Activated CD8-positive, alpha-beta memory T cell treated with anti-CD3 and anti-CD28 coated beads, Interleukin-2, amount 50 U/mL, for 24 hours (primary cell): Measurements from ENCODE around the gene DUSP5.
"Not testable (repeated sequence)": the region's sequence is repeated elsewhere in the genome, so short reads cannot be mapped to it uniquely, and the experiment has no call there.

Experiments used
- DNase-seq: peaks from one replicate; pipeline ENCODE4 v3.0.0-alpha.2; 2020; ENCODE audit errors: extremely low read depth

DUSP5 gene

GRCh38 chr10:110497438-110498086 is at the start of gene DUSP5:
Gene DUSP5, plus strand, starts transcription at chr10:110497907. Its CDS starts 215 bp downstream, at chr10:110498122.
- DNase-seq: peak; percentile 81

DNA sequence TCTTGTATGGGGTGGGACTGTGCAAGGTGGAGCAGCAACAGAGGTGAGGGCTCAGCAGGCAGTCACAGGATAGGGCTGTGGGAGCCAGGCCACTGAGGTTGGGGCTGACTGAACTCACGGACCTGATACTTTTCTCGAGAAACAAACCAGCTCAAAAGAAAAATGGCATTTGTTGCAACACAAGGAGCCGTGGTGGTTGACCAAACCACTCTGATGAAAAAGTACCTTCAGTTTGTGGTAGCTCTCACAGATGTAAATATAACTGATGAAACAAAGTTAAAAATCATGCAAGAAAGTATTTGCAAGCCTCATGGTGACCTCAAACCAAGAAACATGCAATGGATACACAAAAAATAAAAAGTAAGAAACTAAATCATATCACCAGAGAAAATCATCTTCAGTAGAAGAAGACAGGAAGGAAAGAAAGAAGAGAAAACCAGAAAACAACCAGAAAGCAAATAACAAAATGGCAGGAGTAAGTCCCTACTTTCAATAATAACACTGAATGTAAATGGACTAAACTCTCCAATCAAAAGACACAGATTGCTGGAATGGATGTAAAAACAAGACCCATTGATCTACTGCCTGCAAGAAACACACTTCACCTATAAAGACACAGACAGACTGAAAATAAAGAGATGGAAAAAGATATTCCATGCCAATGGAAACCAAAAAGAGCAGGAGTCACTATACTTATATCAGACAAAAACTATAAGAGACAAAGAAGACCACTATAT is 48.9 kb upstream of the DUSP5 start:
- no peak for DNase-seq

DNA sequence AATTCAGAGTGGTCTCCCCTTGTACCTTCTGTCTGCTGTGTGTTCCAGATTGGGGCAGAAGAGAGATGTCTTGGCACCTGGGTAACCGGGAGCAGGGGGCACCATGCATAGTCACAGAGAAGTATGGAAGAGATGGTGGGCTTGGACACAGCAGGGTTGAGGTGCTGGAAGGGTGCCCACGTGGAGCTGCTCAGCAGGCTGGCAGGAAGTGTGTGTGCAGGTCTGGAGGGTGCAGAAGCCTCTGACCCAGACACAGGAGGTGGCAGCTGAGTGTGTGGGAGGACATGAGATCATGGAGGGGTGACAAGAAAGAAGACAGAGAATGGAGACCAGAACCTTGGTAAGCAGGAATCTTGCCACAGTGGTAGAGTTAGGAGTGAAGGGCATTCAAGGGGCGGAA is 42.3 kb upstream of the DUSP5 start:
- no peak for DNase-seq

DNA sequence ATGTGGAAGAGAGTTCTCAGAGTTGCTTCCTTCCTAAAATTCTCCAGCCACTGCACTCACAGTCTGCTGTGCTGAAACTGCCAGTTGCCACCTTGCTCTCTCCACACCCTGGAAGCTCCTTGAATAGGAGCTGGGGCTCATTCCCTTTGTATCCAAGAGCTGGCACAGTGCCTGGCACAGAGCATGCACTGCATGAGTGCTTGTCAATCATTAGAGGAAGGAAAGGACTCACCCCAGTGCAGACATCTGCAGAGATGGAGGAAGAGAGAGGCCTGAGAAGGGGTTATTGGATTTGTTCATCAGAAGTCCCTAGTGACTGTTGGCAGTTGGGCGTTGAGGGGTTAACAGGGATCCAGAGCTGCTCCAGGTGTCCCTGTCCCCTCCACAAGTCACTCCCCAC is 41.7 kb upstream of the DUSP5 start:
- no peak for DNase-seq

DNA sequence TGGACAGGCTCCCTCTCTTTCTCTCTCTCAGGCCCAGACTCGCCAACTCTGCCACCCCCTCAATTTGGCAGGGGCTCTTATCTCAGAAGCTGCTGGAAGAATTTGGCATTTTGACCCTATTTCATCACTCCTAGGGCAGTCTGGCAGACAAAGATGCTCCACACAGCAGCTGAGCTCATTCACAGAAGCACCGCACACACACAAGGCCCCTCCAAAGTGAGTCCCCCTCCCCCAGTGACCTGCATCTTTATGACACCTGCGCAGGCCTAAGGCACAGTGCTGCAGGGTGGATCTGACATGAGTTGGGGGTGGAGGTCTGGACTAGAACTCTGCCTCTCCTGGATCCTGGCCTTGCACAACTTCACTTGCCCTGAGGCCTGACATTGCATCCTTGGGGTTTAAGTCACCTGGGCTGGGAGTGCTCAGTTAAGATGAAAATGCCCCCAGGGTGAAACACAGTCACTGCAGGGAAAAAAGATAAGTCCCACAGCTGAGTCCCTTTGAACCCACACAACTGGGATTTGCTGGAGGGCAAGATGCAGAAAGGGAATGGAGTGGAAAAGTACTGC is 41.1 kb upstream of the DUSP5 start:
- no peak for DNase-seq

- DNase-seq: no peak
Observed at GRCh38 chr10:110457851-110458250, 39.9 kb upstream of the DUSP5 start.

- DNase-seq: no peak
Observed at GRCh38 chr10:110458266-110458920, 39.3 kb upstream of the DUSP5 start.

DNA sequence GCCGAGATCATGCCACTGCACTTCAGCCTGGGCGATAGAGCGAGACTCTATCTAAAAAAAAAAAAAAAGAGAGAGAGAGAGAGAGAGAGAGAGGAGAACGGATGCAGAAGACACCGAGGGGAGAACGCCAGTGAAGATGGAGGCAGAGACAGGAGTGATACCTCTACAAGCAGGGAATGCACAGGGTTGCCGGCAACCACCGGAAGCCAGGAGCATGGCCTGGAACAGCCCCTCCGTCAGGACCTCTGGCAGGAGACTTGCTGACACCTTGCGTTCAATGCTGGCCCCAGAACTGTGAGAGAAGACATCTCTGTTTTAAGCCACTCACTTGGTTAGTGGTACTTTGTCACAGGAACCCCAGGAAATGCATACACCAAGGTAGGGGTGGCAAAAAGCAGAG is 38.1 kb upstream of the DUSP5 start:
- no peak for DNase-seq

DNA sequence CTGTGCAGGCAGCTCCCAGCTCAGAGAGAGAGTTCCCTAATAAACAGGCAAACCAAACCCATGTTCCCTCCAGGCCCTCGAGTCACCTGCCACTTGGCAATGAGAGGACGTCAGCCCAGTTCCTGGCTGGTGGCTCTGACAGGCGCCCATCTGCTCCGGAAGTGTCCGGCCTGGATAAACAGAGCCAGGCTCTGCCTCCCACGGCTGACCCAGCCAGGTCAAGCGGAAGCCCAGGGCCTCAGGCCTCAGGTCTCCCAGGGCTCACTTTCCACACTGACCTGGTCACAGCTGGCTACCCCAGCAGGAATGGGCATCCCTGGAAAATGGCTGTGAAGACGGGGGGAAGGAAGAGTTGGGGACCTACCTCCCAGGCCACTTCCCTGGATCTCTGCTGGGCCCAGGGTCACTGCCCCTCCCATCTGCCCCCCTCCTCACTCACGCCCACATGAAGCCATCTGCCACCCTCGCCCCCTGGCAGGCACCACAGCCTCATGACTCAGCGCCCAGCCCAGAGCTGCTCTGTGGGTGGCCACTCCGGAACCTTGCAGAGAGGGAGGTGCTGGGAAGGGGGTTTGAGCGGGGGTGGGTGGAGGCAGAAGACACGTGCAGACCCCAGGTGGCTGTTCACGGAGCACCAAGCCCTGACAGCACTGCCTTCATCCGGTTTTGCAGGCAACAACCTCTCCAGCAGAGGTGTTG is 37.4 kb upstream of the DUSP5 start:
- DNase-seq: peak; percentile 9

DNA sequence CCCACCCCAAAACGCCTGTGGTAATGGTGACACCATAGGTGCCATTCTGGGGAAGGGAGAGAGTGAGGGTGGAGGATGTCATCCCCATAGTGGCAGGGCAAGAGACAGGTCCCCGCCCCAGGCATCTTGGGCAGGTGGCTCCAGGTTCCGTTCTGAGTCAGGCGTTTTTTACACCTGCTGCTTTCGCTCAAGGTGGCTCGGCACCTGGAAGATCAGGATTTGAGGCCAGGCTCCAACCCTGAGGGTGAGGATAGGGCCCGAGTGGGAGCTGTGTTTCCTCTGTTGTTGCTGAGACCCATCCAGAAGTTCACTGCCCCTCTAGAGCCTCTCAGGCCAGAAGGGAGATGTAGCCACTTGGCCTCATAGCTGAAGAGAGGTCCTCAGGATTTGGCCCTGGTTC is 36.6 kb upstream of the DUSP5 start:
- no peak for DNase-seq

DNA sequence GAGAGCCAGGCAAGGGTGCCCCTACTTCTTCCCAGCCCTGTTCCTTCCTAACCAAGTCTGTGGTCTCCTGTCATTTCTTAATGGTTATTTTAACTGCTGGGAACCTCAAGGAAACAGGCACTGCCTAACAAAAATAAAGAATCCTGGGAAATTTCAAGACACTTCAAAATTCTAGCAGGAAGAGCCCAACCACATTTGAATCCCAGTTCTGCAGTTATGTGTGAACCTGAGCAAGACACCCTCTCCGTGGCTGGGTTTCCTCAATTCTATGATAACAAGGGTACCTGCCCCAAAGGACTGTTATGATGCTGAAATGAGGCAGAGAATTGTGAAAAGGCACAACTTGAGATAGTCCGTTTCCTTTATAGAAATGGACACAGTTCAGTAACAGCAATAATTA is 36.2 kb upstream of the DUSP5 start:
- DNase-seq: no peak

DNA sequence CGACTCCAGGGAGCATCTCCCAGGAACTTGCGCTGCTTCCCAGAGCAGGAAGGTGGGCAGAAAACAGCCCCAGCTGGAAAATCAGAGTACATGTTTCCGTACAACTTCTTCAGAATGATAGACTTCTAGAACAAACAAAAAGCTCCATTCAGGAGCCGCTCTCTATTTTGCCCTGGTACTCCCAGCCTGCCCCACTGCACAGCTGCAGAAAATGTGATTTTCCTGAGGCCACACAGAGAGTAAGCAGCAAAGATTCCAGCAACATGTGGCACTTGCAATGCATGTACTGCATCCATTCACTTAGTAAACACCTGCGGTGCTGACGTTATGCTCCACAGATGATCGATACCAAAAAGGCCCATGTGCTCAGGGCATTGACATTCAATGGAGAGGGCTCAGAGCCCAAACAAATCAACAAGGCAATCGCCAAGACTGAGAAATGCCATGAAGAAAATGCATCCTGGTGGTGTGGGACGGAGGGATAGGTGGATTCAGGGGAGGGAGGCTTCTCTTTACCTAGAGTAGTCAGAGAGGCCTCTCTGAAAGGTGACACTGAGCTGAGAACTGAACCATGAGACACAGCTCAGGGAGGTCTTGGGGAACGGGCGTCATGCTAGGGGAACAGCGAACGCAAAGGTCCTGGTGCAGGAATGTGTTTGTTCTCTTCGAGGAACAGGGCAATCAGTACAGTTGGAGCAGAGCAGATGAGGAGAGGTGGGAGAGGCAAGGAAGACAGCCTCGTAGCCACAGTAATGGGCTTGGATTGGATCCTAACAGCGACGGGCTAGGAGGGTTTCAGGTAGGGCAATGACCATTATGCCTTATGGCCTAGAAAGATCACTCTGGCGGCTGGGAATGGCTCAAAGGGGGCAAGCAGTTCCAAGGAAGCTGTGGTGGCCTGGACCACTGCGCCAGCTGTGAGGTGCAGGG is 35.3 kb upstream of the DUSP5 start:
- no peak for DNase-seq

- DNase-seq: not testable (repeated sequence)
Observed at GRCh38 chr10:110468258-110468657, 29.4 kb upstream of the DUSP5 start.

GRCh38 chr10:110470541-110470940 is 27.2 kb upstream of the DUSP5 start:
- DNase-seq: not testable (repeated sequence)

DNA sequence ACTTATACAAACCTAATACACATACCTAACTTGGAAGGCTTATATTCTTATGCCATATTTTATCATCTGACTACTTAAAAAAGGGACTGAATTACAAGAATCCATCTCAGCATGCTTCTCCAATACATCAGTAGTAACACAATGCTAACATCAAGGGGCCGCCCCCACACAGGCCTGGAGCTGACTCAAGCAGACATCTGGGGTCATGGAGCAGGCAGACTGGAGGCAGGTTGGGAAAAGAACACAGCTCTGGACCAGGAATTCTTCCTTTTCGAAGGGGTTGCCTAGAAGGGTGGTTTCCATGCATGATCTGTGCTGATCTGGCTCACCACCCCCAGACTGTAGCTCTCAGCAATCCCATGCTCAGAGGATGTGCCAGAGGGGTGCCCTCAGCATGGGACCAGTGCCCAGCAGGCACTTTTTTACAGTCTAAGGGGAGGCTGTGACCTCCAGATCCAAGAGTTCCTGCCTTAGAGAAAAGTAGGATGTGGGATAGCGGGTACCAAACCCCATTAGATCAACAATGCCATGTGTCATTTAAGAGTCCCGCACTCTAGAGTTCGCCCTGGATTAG is 26.1 kb upstream of the DUSP5 start:
- DNase-seq: no peak

- DNase-seq: no peak
Observed at GRCh38 chr10:110474017-110474416, 23.7 kb upstream of the DUSP5 start.

DNA sequence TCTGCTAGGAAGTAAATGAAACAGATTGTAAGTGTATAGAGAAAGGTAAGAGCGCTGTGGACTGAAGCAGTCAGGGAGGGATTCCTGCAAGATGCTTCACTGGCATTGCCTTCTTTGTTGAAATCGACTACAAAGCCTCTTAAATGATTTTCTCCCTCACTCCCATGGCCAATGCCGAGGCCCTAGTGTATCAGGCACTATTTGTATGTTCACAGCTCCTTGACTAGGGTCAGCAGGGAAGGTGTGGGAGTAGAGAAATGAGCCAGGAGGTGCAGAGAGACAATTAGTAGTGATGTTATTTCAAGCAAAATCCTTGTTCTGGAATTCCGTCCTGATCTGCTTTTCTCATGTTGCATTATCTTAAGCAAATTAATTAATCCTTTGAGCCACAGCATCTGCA is 22.9 kb upstream of the DUSP5 start:
- no peak for DNase-seq

- no peak for DNase-seq
Observed at GRCh38 chr10:110475722-110476515, 21.8 kb upstream of the DUSP5 start.

DNA sequence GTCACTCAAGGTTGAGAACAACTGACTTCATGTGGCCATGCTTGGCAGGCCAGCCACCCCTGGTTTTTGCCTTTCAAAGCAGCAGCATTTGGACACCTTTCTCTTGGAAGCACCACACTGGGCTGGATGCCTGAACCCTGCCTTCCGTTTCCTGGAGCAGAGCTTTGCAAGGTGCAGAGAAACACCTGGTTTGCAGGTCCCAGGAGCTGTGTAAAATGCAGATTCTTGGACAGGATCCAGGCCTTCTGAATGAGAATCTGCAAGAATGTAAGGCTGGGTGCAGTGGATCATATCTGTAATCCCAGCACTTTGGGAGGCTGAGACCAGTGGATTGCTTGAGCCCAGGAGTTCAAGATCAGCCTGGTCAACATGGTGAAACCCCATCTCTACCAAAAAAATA is 18.0 kb upstream of the DUSP5 start:
- DNase-seq: no peak

GRCh38 chr10:110480387-110480786 is 17.3 kb upstream of the DUSP5 start:
- DNase-seq: no peak
